ENCODE data around the gene SLC25A2.
"Not testable (repeated sequence)": the region's sequence is repeated elsewhere in the genome, so short reads cannot be mapped to it uniquely, and the experiment has no call there.

Gene SLC25A2

DNA sequence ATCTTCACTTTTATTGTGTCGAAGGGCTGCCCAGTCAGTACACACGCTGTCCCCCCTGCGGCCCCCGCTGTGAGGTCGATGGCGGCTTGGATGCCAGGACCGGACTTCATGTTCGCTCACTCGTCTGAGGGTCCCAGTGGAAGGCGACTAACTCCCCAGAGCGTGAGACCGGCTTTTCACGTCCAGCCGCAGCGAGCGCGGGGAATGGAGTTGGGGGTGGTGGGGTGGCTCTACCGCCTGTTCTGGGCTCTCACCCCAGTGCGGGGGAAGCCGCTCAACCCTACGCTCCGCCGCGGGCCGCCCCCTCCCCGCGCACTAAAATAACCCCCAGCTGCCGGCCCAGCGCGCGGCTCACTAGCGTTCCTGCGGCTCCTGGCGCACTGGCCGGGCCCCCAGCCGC lies at the start of gene SLC25A2:
SLC25A2 (minus strand) TSS at position 294 of the 400 bp plus-strand sequence; CDS start at position 110, 184 bp downstream.
- in situ Hi-C loops (cut with MboI; ENCODE audit: low sequenced_read_pairs) = no loop called here

- in situ Hi-C loops (cut with MboI; ENCODE audit: low sequenced_read_pairs) = no loop called here
Observed at GRCh38 chr5:141351591-141351990, 47.7 kb upstream of the SLC25A2 start.

DNA sequence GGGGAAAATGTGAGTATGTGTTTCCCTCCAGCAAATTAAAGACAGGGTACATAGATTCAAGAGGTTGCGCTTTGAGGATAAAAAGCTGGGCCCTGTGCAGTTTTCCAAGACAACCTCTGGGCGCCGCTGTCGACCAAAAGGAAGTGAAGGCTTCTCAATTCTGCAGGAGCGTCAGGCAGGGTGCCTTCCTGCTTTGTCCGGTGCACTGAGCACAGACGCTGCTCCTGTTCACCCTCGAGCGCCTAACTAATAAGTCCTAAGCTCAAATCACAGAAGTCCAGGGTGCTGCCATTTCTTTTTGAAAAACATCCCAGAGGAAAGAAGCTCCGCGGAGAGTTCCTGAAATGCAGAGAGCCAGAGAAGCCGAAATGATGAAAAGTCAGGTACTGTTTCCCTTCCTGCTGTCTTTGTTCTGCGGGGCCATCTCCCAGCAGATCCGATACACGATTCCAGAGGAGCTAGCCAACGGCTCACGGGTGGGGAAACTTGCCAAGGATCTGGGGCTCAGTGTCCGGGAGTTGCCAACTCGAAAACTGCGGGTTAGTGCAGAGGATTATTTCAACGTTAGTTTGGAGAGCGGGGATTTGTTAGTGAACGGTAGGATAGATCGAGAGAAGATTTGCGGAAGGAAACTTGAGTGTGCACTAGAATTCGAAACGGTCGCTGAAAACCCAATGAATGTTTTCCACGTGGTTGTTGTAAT lies 46.2 kb upstream of the SLC25A2 start, which contains the start of gene PCDHGB1:
PCDHGB1 (plus strand) TSS at position 183 of the 703 bp plus-strand sequence; CDS start at position 345, 162 bp downstream.
- in situ Hi-C loops (cut with MboI; ENCODE audit: low sequenced_read_pairs) = no loop called here

GRCh38 chr5:141346017-141346416 lies 42.2 kb upstream of the SLC25A2 start:
- in situ Hi-C loops (cut with MboI; ENCODE audit: low sequenced_read_pairs) = not testable (repeated sequence)

GRCh38 chr5:141345327-141345726 lies 41.5 kb upstream of the SLC25A2 start:
- in situ Hi-C loops (cut with MboI; ENCODE audit: low sequenced_read_pairs) = no loop called here

GRCh38 chr5:141343953-141344463 lies 40.2 kb upstream of the SLC25A2 start:
- in situ Hi-C loops (cut with MboI; ENCODE audit: low sequenced_read_pairs) = no loop called here

DNA sequence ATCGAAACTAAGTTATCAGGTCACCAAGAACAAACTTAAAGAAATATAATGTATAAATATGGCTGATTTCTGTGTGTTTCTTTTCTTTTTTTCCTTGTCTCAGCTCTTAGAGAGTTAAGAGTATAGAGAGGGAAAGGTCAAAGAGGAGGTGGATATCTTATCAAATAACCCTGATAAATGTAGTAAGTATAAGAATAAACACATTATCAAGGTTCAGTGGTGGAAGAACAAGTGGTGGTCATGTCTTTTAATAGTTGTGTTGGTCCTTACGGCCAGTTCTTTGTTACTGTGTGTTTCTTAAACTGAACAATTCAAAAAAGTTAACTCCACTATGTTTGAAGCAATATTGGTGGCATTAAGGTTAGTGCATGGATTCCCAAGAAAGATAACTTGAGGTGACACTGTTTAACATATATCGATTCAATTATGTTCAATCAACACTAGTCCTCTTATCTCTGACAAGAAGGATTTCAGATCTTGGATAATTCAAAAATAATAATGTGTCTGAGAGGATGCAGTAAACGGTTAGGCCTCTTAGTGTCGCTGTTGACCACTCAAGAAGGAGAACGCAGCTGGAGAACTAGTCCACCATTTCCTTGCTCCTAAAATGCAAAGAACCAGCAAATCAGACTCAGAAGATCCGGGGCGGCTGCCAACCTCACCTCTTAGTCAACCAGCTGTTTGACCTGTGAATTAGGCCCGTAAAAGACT lies 39.5 kb upstream of the SLC25A2 start, which contains the start of gene PCDHGA3:
PCDHGA3 (plus strand) TSS at position 588 of the 711 bp plus-strand sequence. CDS start 205 bp downstream, outside the sequence.
- in situ Hi-C loops (cut with MboI; ENCODE audit: low sequenced_read_pairs) = no loop called here

GRCh38 chr5:141342773-141343172 lies 38.9 kb upstream of the SLC25A2 start:
- in situ Hi-C loops (cut with MboI; ENCODE audit: low sequenced_read_pairs) = no loop called here

GRCh38 chr5:141340781-141341354 lies 37.0 kb upstream of the SLC25A2 start:
- in situ Hi-C loops (cut with MboI; ENCODE audit: low sequenced_read_pairs) = not testable (repeated sequence)

- in situ Hi-C loops (cut with MboI; ENCODE audit: low sequenced_read_pairs) = no loop called here
Observed at GRCh38 chr5:141338538-141339306, 34.9 kb upstream of the SLC25A2 start, which contains the start of gene PCDHGA2. TSS of gene PCDHGA2 (plus strand) at chr5:141338760.

DNA sequence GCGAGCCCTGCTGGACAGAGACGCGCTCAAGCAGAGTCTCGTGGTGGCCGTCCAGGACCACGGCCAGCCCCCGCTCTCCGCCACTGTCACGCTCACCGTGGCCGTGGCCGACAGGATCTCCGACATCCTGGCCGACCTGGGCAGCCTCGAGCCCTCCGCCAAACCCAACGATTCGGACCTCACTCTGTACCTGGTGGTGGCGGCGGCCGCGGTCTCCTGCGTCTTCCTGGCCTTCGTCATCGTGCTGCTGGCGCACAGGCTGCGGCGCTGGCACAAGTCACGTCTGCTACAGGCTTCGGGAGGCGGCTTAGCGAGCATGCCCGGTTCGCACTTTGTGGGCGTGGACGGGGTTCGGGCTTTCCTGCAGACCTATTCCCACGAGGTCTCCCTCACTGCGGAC lies 28.7 kb upstream of the SLC25A2 start:
- in situ Hi-C loops (cut with MboI; ENCODE audit: low sequenced_read_pairs) = not testable (repeated sequence)

DNA sequence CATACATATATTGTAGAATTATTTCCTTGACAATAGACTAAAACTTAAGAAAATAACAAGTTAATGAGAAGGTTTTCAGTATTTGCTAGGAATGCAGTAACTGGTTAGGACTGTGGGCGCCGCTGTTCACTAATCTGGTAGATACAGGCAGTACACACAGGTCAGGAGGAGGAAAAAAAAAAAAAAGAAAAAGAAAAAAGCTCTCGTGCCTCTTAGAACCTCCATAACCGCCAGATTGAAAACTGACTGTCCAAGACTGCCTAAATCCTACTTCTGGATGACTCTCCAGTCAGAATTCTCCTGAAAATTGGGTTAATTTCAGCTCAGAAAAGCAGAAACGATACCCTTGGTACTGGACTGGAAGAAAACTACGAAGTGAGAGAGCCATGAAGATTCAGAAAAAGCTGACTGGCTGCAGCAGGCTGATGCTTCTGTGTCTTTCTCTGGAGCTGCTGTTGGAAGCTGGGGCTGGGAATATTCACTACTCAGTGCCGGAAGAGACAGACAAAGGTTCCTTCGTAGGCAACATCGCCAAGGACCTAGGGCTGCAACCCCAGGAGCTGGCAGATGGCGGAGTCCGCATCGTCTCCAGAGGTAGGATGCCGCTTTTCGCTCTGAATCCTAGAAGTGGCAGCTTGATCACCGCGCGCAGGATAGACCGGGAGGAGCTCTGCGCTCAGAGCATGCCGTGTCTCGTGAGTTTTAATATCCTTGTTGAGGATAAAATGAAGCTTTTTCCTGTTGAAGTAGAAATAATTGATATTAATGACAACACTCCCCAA lies 26.6 kb upstream of the SLC25A2 start, which contains the start of gene PCDHGA1:
PCDHGA1 (plus strand) TSS at position 216 of the 782 bp plus-strand sequence.
- in situ Hi-C loops (cut with MboI; ENCODE audit: low sequenced_read_pairs) = no loop called here

GRCh38 chr5:141328231-141328630 lies 24.4 kb upstream of the SLC25A2 start:
- in situ Hi-C loops (cut with MboI; ENCODE audit: low sequenced_read_pairs) = no loop called here

GRCh38 chr5:141326088-141326854 lies 22.4 kb upstream of the SLC25A2 start:
- in situ Hi-C loops (cut with MboI; ENCODE audit: low sequenced_read_pairs) = no loop called here

GRCh38 chr5:141322261-141322660 lies 18.4 kb upstream of the SLC25A2 start:
- in situ Hi-C loops (cut with MboI; ENCODE audit: low sequenced_read_pairs) = no loop called here

DNA sequence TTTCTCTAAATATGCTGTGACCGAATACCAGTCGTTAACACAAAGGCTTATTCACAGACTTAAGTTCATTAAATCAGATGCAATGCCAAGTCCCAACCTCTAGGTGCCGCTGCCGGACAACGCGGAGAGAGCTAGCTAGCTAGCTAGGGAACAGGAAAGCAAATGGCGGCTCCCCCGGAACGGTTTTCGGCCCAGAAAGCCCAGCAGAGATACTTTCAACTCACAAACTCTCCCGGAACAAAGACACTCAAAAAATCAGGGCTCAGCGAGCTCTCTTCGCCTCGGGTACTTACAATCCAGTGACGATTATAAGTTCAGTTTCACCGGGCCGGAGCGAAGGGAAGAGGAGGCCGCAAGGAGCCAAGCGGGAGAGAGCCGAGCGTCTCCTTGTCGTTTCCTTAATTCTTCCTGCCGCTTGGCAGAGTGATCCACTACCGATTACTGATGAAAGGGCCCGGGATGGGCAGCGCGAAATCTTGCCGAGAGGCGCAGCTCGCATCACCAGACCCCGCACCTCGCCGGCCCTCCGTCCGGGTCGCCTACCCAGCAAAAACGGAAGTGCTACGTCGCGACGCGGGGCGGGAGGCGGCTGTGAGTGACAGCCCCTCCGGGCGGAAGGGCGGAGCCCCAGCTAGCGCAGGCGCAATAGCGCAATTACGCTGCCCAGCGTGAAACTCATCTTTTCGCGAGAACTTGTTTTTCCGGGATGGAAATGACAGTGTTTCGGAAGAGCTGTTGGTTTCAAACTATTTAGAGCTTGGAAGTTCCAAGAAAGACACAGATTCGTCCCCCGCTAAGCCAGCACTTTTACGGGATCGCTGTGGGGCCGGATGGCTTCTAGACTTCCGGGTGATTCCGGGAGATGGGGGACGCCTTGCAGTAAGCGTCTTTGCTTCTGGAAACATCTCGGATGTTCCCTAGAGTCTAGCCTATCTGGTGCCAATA lies 16.6 kb upstream of the SLC25A2 start, which contains the start of gene TAF7:
TAF7 (minus strand) TSS at position 560 of the 945 bp plus-strand sequence. CDS start 740 bp downstream, outside the sequence.
- in situ Hi-C loops (cut with MboI; ENCODE audit: low sequenced_read_pairs) = no loop called here

DNA sequence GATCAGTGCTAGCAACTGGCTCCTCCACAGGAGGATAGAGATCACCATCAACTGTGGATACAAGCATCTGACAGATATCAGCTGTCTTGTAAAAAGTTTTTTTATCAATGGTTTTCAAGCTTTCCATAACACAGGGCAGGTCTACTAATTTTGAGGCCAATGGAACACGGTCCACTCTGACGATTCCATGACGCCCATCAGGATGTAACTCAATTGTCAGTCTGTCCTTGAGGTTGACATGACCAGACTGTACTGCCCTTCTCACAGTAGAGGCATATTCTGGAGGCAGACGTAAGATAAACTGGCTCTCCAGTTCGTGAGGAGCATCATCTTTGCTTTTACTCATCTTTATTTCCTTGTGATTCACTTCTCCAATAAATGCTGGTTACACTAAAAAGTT lies 15.8 kb upstream of the SLC25A2 start:
- in situ Hi-C loops (cut with MboI; ENCODE audit: low sequenced_read_pairs) = no loop called here

DNA sequence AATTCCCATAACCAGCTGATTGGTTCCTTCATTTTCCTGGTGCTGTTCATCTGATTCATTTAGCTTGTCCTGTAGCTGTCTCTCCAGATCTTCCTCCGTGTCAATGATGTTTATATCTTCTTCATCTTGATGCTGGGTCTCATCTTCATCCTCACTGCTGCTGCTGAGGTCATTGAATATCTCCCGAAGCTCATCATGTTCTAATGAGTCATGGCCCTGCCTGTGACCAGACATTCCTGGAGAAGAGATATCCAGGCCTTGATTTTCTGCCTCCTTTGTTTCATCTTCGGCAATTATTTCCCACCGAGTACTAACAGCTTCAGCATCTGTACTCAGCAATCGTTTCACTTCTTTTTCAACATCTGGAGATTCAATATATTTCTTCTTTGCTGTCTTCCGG lies 15.4 kb upstream of the SLC25A2 start:
- in situ Hi-C loops (cut with MboI; ENCODE audit: low sequenced_read_pairs) = no loop called here

Measured in hTERT RPE-1 (cell line).